Measurements from ENCODE around the gene BACE2. TPM values are rescaled to one million over a fixed set of nuclear protein-coding genes. Genes with fewer than 3 reads are reported as not detected.

Gene BACE2
- total and polyA plus RNA-seq, 4 donors, result 1.7 to 16.7 (median 5.6) TPM

- DNase-seq (ENCODE audit: low spot score), result no peak
- H3K4me3 ChIP-seq (ENCODE audit: low read depth in 1 of 3, low read length in 3 of 3), result no peak overlapping the region
- H3K27ac ChIP-seq (ENCODE audit: low read depth in 1 of 2, low read length in 2 of 2), result no peak overlapping the region
- H3K27me3 ChIP-seq (ENCODE audit: control insufficient read depth in 4 of 4, insufficient read depth in 4 of 4, low read length in 3 of 4), result no peaks in the 10 kb centered on the region
- no peaks in the 10 kb centered on the region for H3K9me3 ChIP-seq (ENCODE audit: control insufficient read depth in 4 of 4, low read length in 3 of 4)
- WGBS, result 72% methylated on average over 5 of the region's 5 CpGs
- H3K9ac ChIP-seq (ENCODE audit: low read depth in 1 of 2, low read length in 2 of 2), result no peak overlapping the region
- TF ChIP-seq REST (IDR thresholded peaks at IDR 0.05) (no peak), RAD21 (IDR thresholded peaks at IDR 0.05) (no peak), FOXA2 (IDR thresholded peaks at IDR 0.05) (no peak), ATF3 (IDR thresholded peaks at IDR 0.05) (no peak)
- H3K4me1 ChIP-seq (ENCODE audit: control insufficient read depth in 4 of 4, insufficient read depth in 4 of 4, low read length in 3 of 4), result no peaks in the 10 kb centered on the region
- no peaks in the 10 kb centered on the region for H3K36me3 ChIP-seq (ENCODE audit: control insufficient read depth in 4 of 4, insufficient read depth in 3 of 4, low read depth in 1 of 4, low read length in 3 of 4)
Observed at GRCh38 chr21:41195311-41195710, 27.4 kb downstream of the BACE2 start.

GRCh38 chr21:41196993-41197392 lies 29.0 kb downstream of the BACE2 start:
- 57% methylated on average over 5 of the region's 5 CpGs for WGBS
- no peaks in the 10 kb centered on the region for H3K4me1 ChIP-seq (ENCODE audit: control insufficient read depth in 4 of 4, insufficient read depth in 4 of 4, low read length in 3 of 4)

DNA sequence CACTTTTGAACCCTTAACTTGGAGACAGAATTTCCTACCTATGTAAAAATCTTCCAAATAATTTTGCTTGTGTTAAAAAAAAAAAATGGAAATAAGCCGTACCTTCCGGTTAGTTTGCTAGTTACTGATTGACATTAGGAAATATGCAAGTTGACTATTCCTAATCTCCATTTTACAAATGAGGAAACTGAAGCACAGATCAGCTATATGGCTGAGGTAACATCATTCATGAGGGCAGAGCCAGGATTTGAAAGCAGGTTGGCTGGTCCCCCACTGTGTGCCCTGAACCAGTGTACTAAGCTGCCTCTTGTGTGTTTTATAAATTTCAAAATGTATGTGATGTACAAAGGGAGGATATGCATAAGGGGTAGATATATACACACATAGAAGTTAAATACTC lies 29.6 kb downstream of the BACE2 start:
- H3K27ac ChIP-seq (ENCODE audit: low read depth in 1 of 2, low read length in 2 of 2), result no peak overlapping the region
- 62% methylated on average over 2 of the region's 2 CpGs for WGBS
- H3K9ac ChIP-seq (ENCODE audit: low read depth in 1 of 2, low read length in 2 of 2), result no peak overlapping the region
- H3K4me1 ChIP-seq (ENCODE audit: control insufficient read depth in 4 of 4, insufficient read depth in 4 of 4, low read length in 3 of 4), result no peaks in the 10 kb centered on the region
- H3K9me3 ChIP-seq (ENCODE audit: control insufficient read depth in 4 of 4, low read length in 3 of 4), result no peaks in the 10 kb centered on the region
- no peak for DNase-seq (ENCODE audit: low spot score)
- no peak overlapping the region for H3K4me3 ChIP-seq (ENCODE audit: low read depth in 1 of 3, low read length in 3 of 3)
- H3K36me3 ChIP-seq (ENCODE audit: control insufficient read depth in 4 of 4, insufficient read depth in 3 of 4, low read depth in 1 of 4, low read length in 3 of 4), result no peaks in the 10 kb centered on the region
- H3K27me3 ChIP-seq (ENCODE audit: control insufficient read depth in 4 of 4, insufficient read depth in 4 of 4, low read length in 3 of 4), result no peaks in the 10 kb centered on the region
- TF ChIP-seq TAF1 (conservative IDR thresholded peaks at IDR 0.05) (no peak), YY1 (IDR thresholded peaks at IDR 0.05) (no peak), NR2F2 (IDR thresholded peaks at IDR 0.05) (no peak), GABPA (IDR thresholded peaks at IDR 0.05 in 1 of 2, conservative IDR thresholded peaks at IDR 0.05 in 1 of 2) (no peak), ATF3 (IDR thresholded peaks at IDR 0.05) (no peak), HNF4G (IDR thresholded peaks at IDR 0.05) (no peak), REST (IDR thresholded peaks at IDR 0.05) (no peak)
- TF ChIP-seq, protein P1, sequence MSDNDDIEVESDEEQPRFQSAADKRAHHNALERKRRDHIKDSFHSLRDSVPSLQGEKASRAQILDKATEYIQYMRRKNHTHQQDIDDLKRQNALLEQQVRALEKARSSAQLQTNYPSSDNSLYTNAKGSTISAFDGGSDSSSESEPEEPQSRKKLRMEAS (IDR thresholded peaks at IDR 0.05), result no peak

More at GRCh38 chr21:41196993-41197392, 29.0 kb downstream of the BACE2 start:
- Histone ChIP-seq H3K9me3 (ENCODE audit: control insufficient read depth in 4 of 4, low read length in 3 of 4) (no peaks in the 10 kb centered on the region), H3K27ac (ENCODE audit: low read depth in 1 of 2, low read length in 2 of 2) (no peak overlapping the region), H3K9ac (ENCODE audit: low read depth in 1 of 2, low read length in 2 of 2) (no peak overlapping the region), H3K4me3 (ENCODE audit: low read depth in 1 of 3, low read length in 3 of 3) (no peak overlapping the region), H3K27me3 (ENCODE audit: control insufficient read depth in 4 of 4, insufficient read depth in 4 of 4, low read length in 3 of 4) (no peaks in the 10 kb centered on the region), H3K36me3 (ENCODE audit: control insufficient read depth in 4 of 4, insufficient read depth in 3 of 4, low read depth in 1 of 4, low read length in 3 of 4) (no peaks in the 10 kb centered on the region)
- DNase-seq (ENCODE audit: low spot score), result no peak
- TF ChIP-seq ATF3 (IDR thresholded peaks at IDR 0.05) (no peak), ZBTB33 (IDR thresholded peaks at IDR 0.05) (no peak), YY1 (IDR thresholded peaks at IDR 0.05) (no peak), FOXA2 (IDR thresholded peaks at IDR 0.05) (no peak)

Measured in liver (tissue), 9 donors.